Mesenteric fat pad (tissue), 1 donor: Measurements from ENCODE around the gene ZNF488. TPM values are rescaled to one million over a fixed set of nuclear protein-coding genes. Genes with fewer than 3 reads are reported as not detected.

ENCODE experiments used
- DNase-seq: peaks from one replicate; pipeline ENCODE4 v3.0.0-alpha.2; 2020; ENCODE audit warnings: low spot score
- total RNA-seq: library from RNA; stranded (reverse); fragmentation: NEBNext Ultra II Directional; extraction: Animal tissue kit (Norgen Biotek cat#: 25700); gene quantifications from one replicate; pipeline ENCODE4 v1.2.1, GENCODE V29; 2021
- donor health status: DM: yes; HTN: yes; CAD: no.

The ZNF488 gene
- total RNA-seq, 1 donor from 2014 or later = 0.10 TPM

GRCh38 chr10:47383261-47384147, 589 bp downstream of the ZNF488 start:
- peak; percentile 47 for DNase-seq

GRCh38 chr10:47381427-47382379, 2.4 kb downstream of the ZNF488 start:
- DNase-seq = peak; percentile 45

GRCh38 chr10:47381103-47381395, 3.0 kb downstream of the ZNF488 start:
- DNase-seq = peak; percentile 39

GRCh38 chr10:47380341-47381102, 3.6 kb downstream of the ZNF488 start:
- DNase-seq = peak; percentile 71

DNA sequence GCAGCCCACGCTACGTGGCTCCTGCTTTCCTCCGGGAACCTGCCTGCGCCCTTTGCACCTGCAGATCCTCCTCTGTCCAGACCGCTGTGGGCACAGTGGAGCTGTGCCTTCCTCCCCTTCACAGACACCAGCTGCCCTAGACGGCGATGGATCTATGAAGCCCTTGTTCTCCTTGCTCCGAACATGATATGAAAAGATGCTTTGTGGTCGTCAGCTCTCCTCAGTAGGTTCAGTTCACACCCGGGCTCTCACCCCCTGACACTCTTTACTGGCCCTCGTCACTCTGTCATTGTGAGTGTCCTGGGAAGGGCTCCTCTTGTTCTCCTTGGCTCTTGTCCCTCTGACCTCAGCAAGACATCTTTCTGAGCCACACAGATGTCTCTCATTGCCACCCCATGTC, 4.2 kb downstream of the ZNF488 start:
- peak; percentile 65 for DNase-seq

DNA sequence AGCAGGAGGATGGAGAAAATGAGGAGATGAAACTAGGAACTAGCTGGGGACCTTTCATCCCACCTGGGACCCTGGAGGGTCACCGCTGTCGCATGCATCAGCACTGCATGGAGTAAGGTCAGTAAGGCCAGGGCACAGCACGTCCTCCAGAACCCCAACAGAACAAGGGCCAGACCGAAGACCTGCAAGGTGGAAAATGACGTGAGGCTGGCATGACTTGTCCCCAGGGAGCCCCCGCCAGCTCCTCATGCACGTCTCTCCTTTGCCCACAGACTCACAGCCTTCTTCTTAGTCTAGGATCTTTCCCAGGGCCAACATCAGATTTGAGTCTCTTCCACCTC, 4.7 kb downstream of the ZNF488 start:
- peak; percentile 72 for DNase-seq

GRCh38 chr10:47378606-47379444, 5.3 kb downstream of the ZNF488 start:
- peak; percentile 62 for DNase-seq

- peak; percentile 78 for DNase-seq
Observed at GRCh38 chr10:47378183-47378510, 5.9 kb downstream of the ZNF488 start.

DNA sequence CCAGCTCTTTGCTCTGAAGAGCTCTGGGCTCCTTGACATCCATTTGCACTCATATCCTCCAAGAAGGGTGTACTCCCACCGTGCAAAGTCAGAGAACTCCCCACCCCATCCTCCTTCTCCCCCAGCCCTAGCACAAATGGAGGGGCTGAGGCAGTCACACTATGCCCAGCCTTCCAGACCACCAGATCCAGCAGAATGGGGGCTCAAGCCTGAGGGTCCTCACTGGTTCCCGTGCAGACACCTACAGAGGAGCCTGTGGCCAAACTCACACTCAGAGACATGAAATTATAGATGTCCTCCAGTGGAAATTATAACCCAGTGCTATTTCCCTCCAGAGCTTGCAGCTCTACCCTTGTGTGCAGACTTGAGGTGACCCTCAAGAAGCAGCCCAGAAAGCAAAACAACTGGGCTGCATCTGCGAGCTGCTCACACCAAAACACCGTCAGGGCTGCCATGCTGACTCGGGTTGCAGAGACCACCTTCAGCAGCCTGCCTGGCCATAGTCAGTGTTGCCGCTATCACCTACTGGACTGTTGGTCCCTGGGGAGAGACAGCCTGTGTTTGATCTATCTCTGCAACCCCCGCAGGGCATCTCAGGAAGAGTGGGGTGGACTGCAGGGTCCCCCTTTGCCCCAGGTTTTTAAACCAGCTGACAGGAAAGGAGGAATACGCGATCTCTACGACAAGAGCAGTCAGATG, 7.4 kb downstream of the ZNF488 start:
- peak; percentile 37 for DNase-seq

- DNase-seq = peak; percentile 35
Observed at GRCh38 chr10:47374611-47375536, 9.2 kb downstream of the ZNF488 start.

DNA sequence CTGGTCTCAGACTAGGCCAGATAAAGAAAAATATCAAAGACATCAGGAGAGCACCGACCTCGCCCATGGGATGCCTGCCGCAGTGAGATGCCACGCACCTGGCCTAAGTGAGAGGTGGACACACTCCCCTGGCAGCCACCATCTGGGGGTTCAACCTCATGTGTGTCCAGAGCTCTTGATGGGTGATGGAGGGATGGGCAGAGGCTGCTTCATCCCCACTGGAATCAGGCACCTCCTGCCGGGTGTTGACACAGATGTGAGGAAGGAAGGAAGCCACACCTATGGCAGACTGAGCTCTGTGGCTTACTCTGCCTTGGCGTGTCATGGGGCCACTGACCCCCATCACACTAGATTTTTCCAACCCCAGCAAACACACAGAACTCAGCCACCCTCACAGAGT, 11.4 kb downstream of the ZNF488 start:
- peak; percentile 84 for DNase-seq

DNA sequence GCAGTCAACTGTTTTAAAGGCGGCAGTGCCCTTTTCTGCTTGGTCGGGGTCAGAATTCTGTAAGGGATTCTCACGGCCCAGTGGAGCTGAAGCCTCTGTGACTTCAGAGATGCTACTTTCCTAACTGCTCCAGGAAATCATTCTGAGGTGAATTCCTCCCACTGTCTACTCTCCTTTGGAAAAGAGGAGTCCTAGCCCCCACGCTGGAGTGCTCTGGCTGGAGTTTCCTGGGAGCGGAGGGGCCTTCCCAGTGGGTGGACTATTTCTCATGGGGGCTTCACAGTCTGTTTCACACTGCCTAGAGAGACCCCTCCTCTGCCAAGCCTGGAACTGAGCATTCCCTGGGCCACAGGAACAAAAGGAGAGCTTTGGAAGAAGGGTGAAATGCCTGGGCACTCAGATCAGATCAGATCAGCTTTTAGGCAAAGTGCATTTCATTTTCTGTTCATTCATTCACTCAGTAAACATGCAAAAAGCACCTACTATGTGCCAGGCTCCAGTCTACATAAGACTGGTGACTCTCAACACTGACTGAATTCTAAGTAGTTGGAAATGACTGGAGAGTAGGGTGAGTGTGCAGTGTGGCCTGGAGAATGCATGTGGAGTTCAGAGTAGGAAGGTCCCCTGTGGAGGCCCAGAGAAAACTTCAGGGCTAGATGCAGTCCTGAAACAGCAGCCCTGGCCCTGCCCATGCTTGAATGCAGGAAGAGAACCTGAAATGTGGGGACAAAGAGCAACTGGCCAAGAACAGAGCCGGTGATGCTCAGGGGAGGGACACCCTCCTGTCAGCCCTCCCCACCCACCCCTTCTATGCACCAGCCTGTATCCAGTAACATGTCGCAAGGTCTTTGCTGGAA, 12.2 kb downstream of the ZNF488 start:
- DNase-seq = peak; percentile 64

GRCh38 chr10:47370878-47371277, 13.2 kb downstream of the ZNF488 start:
- peak; percentile 62 for DNase-seq

- DNase-seq = peak; percentile 62
Observed at GRCh38 chr10:47370015-47370767, 13.9 kb downstream of the ZNF488 start.

- DNase-seq = peak; percentile 76
Observed at GRCh38 chr10:47369251-47369894, 14.7 kb downstream of the ZNF488 start.

- DNase-seq = peak; percentile 82
Observed at GRCh38 chr10:47368431-47369180, 15.5 kb downstream of the ZNF488 start.
